PC-3 (cell line): ENCODE measurements around the gene SPATA46.

ENCODE experiments used
- CTCF ChIP-seq: fragments of 300-600 bp; sonication (generic); conservative IDR thresholded peaks from 2 replicates; pipeline ENCODE4 v1.5.1; 2017; ENCODE audit warnings: antibody characterized with exemption, low read depth, mild to moderate bottlenecking, low read length
- EZH2 ChIP-seq: fragments of 300-600 bp; sonication (generic); IDR thresholded peaks from one replicate; pipeline ENCODE4 v1.6.1; 2017; ENCODE audit warnings: antibody characterized with exemption, mild to moderate bottlenecking, low read length; ENCODE audit not compliant: unreplicated experiment
- EZH2phosphoT487 ChIP-seq: fragments of 300-600 bp; sonication (generic); IDR thresholded peaks from 2 replicates; pipeline ENCODE4 v1.6.1; 2018; ENCODE audit warnings: mild to moderate bottlenecking, antibody characterized with exemption, low read length, borderline replicate concordance

GRCh38 chr1:162420120-162420519 is 43.5 kb upstream of the SPATA46 start:
- TF ChIP-seq CTCF: no peak
- TF ChIP-seq EZH2: no peak
- no peak for TF ChIP-seq EZH2phosphoT487
